ENCODE results near the gene TBC1D24.
"Not testable (repeated sequence)": the region's sequence is repeated elsewhere in the genome, so short reads cannot be mapped to it uniquely, and the experiment has no call there.

Gene TBC1D24

DNA sequence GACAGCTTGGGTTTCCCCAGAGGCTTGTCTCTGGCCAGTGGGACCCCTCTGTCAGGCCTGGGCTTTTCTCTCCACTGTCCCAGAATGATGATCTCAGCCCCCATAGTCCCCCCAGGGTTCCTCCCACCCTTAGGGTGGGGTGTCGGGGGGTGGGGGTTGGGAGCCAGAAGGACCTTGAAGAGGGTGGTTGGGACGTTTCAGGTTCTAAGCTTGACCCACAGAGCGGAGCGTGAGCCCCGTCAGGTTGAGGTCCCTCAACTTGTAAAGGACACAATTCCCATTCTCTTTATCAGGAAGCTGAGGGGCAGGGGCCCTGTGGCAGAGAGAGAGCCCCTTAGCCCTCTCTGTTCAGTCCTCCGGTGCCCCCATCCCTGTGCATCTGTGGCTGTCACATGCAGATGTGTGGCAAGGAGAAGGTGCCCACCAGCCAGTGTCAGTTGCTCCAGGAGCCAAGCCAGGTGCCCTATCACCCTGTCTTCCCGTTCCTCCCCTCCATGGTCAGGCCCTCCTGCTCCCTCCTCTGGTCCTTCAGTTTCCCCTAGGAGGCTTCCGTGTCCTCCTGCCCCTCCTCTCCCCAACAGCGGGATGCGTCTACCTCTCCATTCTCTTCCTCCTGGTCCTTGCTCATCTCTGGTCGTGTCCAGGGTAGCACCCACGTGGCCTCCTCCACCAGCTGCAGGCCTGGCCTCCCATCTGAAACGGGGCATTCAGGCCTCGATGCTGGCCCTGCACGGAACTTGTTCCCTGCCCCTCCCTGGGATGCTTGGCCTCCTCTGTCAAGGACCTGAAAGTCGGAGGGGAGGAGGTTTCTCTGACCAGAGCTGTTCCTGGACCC is 5.3 kb upstream of the TBC1D24 start:
- DNase-seq: no peak

DNA sequence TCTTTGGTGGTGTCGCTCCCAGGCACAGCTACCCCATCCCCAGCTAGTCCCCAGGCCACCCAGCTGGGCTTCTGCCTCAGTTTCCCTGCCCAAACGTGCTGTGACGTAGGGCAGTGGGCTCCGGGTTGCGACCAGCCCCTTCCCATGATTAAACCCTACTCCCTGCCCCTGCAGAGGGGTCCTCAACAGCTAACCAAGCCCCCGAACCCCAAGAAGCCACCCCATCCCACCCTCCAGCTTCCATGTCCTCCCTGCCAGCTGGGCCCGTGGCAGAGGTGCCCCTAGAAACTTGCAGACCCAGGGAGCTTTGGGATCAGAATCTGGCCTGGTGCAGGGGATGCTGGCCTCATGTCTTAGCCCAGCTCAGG is 4.7 kb upstream of the TBC1D24 start:
- no peak for DNase-seq

DNA sequence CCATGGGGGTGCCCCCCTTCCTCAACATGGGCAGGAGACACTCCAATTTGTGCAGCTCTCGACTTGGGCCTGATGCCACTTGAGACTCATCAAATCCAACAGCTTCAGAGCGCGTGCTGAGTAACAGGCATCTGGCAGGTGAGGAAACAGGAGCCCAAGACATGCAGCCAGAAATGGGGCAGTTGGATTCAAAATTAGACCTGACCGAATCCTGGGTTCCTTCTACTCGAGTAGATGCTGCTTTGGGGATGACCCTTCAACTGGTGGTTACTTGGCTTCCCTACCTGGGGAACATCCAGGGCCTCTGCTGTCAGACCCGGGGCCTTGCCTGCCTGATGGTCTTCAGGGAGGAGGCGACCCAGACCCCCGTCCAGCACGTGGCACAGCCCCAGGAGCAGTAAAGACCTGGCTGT is 4.3 kb upstream of the TBC1D24 start:
- DNase-seq: no peak

DNA sequence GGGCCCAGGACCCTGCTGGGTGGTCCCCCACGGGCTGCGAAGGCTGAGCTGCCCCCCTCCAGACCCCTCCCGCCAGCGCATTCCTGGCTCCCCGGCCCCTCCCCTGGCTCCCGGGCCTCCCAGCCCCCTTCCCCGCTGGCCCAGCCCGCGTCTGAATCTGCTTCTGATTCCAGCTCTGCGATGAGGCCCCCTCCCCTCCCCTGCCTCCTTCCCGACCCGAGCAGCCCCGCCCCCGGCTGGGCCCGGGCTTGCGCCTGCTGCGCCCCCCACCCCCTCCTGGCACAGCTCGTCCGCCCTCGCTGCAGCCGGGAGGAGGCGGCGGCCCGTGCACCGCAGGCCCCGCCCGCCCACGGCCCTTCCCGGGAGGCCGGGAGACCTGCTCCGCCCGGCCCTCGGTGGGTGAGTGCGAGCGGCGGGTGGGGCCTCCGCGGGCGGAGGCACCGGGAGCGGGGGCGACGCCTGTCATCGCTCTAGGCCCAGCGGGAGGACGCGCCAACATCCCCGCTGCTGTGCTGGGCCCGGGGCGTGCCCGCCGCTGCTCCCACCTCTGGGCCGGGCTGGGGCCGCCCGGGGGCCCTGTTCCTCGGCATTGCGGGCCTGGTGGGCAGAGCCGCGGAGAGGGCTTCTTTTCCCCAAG is 3.8 kb upstream of the TBC1D24 start, which contains the start of gene NTN3:
Gene NTN3, plus strand, starts transcription at position 282 of the 637 bp plus-strand sequence. CDS start 405 bp downstream, outside the sequence.
- no peak for DNase-seq

DNA sequence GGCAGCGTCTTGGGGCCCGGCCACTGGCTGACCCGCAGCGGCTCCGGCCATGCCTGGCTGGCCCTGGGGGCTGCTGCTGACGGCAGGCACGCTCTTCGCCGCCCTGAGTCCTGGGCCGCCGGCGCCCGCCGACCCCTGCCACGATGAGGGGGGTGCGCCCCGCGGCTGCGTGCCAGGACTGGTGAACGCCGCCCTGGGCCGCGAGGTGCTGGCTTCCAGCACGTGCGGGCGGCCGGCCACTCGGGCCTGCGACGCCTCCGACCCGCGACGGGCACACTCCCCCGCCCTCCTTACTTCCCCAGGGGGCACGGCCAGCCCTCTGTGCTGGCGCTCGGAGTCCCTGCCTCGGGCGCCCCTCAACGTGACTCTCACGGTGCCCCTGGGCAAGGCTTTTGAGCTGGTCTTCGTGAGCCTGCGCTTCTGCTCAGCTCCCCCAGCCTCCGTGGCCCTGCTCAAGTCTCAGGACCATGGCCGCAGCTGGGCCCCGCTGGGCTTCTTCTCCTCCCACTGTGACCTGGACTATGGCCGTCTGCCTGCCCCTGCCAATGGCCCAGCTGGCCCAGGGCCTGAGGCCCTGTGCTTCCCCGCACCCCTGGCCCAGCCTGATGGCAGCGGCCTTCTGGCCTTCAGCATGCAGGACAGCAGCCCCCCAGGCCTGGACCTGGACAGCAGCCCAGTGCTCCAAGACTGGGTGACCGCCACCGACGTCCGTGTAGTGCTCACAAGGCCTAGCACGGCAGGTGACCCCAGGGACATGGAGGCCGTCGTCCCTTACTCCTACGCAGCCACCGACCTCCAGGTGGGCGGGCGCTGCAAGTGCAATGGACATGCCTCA is 3.1 kb upstream of the TBC1D24 start:
- DNase-seq: no peak

DNA sequence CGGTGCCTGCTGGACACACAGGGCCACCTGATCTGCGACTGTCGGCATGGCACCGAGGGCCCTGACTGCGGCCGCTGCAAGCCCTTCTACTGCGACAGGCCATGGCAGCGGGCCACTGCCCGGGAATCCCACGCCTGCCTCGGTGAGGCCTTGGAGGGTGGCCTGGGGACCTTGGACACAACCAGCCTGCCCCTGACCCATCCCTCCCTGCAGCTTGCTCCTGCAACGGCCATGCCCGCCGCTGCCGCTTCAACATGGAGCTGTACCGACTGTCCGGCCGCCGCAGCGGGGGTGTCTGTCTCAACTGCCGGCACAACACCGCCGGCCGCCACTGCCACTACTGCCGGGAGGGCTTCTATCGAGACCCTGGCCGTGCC is 2.5 kb upstream of the TBC1D24 start:
- DNase-seq: no peak

DNA sequence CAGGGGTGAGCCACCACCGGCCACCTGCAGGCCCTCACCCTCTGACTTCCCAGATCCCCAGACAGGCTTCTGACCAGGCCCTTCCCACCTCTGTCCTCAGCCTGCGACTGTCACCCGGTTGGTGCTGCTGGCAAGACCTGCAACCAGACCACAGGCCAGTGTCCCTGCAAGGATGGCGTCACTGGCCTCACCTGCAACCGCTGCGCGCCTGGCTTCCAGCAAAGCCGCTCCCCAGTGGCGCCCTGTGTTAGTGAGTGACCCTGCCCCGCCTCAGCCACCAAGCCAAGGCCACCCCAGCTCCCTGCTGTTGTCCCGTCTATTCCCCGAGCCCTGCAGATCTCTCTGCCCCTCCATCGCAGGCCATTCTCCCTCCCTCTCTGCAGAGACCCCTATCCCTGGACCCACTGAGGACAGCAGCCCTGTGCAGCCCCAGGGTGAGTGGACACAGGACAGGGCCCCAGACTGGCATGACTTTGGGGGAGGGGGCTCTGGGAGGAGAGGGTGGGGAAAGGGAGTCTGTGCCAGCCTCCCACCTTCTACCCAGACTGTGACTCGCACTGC is 2.0 kb upstream of the TBC1D24 start:
- DNase-seq: no peak

DNA sequence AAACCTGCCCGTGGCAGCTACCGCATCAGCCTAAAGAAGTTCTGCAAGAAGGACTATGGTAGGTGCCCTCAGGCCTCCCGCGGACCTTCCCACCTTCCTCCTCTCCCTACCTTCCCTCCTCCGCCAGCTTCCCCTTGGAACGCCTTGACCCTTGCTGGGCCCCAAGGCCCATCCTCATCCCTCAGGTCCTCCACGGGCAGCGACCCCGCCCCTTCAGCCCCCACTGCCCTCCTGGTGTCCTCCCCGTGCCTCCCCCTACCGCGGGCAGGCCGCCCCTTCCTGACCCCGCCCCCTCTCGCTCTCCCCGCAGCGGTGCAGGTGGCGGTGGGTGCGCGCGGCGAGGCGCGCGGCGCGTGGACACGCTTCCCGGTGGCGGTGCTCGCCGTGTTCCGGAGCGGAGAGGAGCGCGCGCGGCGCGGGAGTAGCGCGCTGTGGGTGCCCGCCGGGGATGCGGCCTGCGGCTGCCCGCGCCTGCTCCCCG is 1.4 kb upstream of the TBC1D24 start:
- DNase-seq: no peak

DNA sequence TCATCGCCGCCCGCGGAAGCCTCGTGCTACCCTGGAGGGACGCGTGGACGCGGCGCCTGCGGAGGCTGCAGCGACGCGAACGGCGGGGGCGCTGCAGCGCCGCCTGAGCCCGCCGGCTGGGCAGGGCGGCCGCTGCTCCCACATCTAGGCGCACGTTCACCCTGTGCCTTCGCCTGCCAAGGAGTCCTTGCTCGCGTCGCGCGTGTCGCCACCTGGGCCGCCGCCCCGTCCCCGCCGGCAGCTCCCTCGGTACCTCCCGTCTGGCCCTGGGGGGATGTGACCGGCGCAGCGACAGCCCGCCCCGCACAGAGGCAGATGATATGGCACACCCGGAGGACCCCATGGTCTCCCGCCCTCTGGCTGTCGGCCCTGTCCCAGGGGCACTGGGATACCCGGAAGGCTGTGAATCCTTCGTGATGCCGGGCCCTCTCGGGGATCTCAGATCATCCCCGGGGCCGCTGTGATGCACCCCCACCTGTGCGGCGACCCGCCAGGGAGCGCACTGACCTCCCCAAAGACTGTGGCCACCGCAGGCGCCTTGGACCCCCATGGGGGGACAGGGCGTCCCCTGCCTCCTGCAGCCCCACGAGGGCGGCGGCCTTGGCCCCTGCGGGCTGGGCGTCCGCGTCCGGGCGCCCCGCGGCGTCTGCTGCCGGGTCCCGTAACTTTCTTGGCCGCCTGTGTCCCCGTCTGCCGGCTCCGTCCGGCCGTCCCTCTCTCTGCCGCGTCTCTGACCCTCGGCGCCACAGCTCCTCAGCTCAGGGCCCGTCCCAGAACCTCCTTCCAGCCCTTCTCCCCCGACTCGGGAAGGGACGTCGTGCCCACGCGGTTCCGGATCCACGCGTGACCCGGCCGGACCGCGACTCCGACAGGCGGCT is 689 bp upstream of the TBC1D24 start:
- no peak for DNase-seq

DNA sequence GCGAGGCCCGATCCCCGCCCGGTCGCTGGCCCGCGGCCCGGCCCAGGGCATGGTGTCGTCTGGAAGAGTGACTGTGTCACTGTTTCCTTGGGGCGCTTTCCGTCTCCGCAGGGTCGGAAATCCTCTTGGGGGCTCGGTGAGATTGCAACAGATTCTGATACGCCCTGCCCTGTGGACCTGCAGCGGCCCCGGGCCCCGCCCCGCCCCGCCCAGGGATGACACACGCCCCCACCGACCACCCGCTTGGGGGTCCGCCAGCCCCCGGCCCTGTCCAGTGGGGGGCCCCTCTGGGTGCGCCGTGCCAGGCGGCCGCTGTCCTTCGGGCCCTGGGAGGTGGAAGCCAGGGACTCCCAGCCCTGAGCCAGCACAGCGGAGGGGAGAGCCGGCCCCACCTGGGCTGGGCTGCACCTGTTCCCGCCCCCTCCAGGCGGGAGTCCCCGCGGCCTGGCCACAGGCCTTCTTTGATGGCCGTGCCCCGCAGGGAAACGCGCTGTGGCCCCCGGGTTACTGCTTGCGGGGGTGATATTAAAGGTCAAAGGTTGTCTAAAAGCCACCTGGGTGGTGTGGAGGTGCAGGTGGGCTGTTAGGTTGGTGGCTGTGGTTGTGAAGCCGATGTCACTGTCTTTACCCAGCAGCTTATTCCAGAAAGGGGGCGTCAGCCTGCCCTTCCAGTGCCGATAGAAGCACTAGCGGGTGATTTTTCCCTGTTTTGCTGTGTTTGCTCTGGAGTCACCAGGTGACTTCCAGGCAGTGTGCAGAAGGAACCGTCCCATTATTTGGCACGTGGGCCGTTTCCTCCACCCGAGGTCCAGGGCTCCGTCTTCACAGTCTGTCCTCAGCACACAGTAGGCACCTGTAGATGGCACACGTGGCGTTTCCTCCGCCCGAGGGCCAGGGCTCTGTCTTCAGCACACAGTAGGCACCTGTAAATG is 752 bp downstream of the TBC1D24 start:
- no peak for DNase-seq

DNA sequence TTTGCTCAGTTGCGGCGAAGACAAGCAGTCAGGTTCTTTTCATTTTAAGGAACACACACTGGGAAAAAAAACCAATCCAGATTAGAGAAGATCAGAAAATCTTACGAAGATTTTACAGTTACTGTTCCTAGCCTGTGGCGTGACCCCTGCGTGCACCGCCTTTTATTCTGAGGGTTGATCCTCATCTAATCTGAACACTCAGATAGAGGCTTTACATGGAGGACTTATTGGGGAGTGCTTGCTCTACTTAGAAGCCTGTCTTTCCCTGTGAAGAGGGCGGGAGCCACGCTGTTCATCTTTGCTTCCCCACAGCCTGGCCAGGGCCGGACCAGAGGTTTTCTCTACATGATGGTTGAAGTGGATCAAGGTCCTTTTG is 1.4 kb downstream of the TBC1D24 start:
- no peak for DNase-seq

DNA sequence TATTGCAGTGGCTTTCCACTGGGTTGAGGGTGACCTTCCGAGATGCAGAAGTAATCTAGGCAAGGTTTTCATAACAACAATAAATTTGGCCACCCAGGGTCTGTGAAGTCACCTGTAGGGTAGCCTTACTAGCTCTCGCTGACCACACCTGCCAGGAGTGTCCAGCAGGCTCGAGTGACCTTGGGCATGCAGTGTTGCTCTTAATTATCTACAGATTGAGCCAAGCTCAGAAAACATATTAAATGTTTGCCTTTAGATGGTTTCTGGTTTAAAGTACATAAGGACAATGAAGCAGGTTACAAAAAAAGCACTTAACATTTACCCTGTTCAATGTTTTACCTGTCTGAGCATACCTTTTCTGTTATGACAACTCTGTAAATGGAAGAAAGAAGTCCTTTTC is 1.8 kb downstream of the TBC1D24 start:
- DNase-seq: no peak

DNA sequence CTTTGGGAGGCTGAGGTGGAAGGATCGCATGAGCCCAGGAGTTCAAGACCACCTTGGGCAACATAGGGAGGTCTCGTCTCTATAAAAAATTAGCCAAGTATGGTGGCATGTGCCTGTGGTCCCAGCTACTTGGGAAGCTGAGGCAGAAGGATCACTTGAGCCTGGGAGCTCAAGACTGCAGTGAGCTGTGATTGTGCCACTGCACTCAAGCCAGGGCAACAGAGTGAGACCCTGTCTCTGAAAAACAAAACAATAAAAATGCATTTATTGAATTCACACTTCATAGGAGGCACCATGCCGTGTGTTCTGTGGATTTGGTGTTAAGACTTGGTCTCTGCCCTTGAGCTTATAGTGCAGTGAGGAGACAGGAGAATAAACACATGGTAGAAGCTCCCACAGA is 2.4 kb downstream of the TBC1D24 start:
- no peak for DNase-seq

DNA sequence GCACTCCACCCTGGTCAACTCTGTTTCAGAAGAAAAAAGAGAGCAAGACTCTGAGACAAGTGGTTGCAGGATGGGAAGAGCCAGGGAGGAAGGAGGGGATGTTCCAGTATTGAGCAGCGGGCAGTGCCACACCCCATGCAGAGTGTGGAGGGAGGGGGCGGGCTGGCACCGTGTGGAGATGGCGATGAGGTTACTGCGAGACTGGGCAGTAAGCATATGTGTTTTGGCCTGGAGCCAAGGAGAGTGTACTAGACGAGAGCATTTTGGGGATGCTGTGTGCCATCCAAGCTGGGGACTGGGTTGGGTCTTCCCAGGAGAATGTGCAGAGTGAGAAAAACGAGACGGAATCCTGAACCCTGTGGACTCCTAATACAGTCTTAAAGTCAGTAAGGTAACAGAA is 3.4 kb downstream of the TBC1D24 start:
- no peak for DNase-seq

DNA sequence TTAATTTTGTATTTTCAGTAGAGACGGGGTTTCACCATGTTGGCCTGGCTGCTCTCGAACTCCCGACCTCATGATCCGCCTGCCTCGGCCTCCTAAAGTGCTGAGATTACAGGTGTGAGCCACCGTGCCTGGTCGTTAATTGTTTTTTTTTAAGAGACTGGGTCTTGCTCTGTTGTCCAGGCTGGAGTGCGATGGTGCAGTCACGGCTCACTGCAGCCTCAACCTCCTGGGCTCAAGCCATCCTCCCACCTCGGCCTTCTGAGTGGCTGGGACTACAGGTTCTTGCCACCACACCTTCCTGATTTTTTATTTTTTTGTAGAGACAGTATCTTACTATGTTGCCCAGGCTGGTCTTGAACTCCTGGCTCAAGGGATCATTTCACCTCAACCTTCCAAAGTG is 5.1 kb downstream of the TBC1D24 start:
- not testable (repeated sequence) for DNase-seq

DNA sequence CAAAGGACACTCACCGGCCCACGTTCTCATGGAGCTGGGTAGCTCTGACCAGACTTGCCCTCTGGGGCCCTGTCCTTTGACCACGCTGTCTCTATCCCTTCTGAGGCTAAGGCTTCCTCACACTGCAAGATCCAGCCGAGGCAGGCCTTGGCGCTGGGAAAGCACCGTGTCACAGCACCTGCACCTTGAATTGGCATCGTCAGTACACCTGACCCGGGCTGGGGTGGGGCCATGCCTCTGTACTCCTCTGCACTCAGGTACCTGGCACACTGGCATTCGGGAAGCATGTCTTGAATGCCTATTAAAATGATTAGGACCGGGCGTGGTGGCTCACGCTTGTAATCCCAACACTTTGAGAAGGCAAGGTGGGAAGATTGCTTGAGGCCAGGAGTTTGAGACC is 6.0 kb downstream of the TBC1D24 start:
- no peak for DNase-seq

DNA sequence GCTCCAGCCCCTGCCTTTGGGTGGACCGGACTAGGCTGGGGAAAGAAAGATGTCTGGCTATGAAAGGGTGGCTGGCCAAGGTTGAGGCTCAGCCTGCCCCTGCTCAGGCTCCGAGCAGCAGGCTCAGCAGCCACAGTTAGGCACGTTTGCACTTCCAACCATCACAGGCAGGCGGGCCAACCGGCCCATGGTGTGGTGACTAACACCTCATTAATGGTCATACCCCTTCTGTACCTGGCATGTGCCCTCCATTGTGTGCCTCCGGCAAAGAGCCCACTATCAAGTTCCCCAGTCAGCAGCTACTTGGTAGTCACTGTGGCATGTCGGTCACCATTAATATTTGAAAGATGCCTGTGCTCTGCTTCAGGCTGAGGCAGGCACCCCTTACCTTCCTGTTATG is 6.7 kb downstream of the TBC1D24 start:
- DNase-seq: no peak

DNA sequence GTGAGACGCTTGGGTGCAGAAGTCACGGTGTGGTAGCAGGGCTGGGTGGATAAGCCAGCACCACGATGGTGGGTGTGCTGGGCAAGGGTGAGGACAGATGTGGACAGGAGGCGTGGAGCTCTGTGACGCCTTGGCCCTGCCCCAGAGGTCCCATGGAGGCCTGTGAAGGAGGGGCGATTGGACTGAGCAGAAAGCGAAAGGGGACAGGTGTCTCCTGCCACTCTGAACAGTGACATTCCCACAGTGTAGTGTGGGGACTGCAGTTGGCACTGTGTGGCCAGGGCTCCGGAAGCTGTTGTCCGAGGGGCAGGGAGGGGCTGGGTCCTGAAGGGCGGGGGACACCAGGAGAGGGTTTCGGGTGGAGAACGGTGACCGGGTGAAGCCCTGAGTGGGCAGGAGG is 7.3 kb downstream of the TBC1D24 start:
- DNase-seq: no peak

DNA sequence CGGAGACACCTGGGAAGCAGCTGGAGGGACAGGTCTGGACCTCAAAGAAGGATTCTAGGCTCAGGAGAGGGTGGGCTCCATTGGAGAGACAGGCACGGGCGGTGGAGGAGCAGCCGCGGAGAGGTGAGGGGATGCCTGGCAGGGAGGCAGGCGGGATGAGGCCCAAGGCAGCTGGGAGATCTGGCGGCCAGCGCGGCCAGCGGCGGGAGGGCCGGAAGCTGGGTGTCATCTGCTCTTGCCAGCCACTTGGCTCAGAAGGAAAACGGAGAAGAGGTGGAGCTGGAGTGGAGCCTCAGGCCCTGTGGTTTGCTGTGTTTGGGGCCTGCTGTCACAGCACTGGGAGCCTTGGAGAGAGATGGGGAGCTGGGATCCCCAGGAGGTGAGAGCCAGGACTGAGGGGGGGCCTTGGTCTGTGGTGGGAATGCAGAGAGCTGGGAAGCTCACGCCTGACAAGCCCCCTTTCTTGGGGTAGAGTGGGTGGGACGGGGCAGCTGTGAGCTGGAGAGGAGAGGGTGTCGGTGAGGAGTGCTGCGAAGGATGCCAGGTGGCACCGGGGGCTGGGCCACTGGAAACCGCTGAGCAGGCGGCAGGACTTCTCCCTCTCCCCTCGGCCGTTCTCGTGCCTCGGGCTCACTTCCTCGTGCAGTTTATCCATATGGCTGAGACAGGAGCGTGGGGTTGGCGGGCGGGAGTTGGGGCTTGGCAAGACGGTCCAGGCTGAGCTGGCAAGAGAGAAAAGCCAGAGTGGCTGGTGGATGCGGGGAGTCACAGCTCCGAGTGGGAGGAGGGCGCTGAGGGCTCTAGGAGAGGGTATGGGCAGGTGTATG is 8.0 kb downstream of the TBC1D24 start:
- DNase-seq: no peak
